ENCODE measurements around the gene LPCAT2. TPM values are rescaled to one million over a fixed set of nuclear protein-coding genes. Genes with fewer than 3 reads are reported as not detected.

Gene LPCAT2
- total and polyA plus RNA-seq, 2 donors (not counting 1 experiment from before 2014, with no cell fraction given), result 0.15 to 0.59 TPM

GRCh38 chr16:55574811-55575210 is 65.9 kb downstream of the LPCAT2 start:
- ChIA-PET CTCF (no interaction called here), POLR2A (no interaction called here)
- H3K27me3 Mint-ChIP-seq, result no peaks in the 10 kb centered on the region
- H3K4me1 Mint-ChIP-seq, result peaks cover 2% of the 10 kb centered on the region
- no peaks in the 10 kb centered on the region for H3K79me2 ChIP-seq (ENCODE audit: control insufficient read depth, insufficient read depth, low read length)
- DNase-seq, result no peak
- H3K9me3 Mint-ChIP-seq (ENCODE audit: insufficient read depth), result no peaks in the 10 kb centered on the region
- no peaks in the 10 kb centered on the region for H3K4me1 ChIP-seq (ENCODE audit: control insufficient read depth in 2 of 2, insufficient read depth in 2 of 2, low read length in 2 of 2)
- no peaks in the 10 kb centered on the region for H4K20me1 ChIP-seq (ENCODE audit: control insufficient read depth, insufficient read depth, low read length, poor library complexity, severe bottlenecking)
- no peak overlapping the region for H3K27ac Mint-ChIP-seq
- H3K27ac ChIP-seq (ENCODE audit: low read length in 2 of 2), result no peak overlapping the region
- H3K4me3 Mint-ChIP-seq, result no peak overlapping the region
- no peak for ATAC-seq (ENCODE audit: low read depth)
- H3K4me2 ChIP-seq (replicated peaks; ENCODE audit: low read depth, low read length, poor library complexity, severe bottlenecking), result no peak overlapping the region
- no peaks in the 10 kb centered on the region for H3K27me3 ChIP-seq (replicated peaks in 1 of 4; ENCODE audit: control extremely low read depth in 1 of 4, control insufficient read depth in 3 of 4, insufficient read depth in 4 of 4, low read length in 3 of 4)
- no peaks in the 10 kb centered on the region for H3K9me3 ChIP-seq (ENCODE audit: control extremely low read depth in 1 of 3, control insufficient read depth in 2 of 3, insufficient read depth in 1 of 3, low read length in 2 of 3)
- no peaks in the 10 kb centered on the region for H3K36me3 ChIP-seq (replicated peaks in 1 of 2; ENCODE audit: control extremely low read depth in 1 of 2, control insufficient read depth in 1 of 2, extremely low read depth in 1 of 2, insufficient read depth in 2 of 2, low read length in 1 of 2)
- intact Hi-C loops (cut with micrococcal nuclease), result no loop called here
- no peak overlapping the region for H3K9ac ChIP-seq (ENCODE audit: low read length)
- no peak overlapping the region for H2AFZ ChIP-seq (ENCODE audit: insufficient read depth, low read depth, low read length, poor library complexity, severe bottlenecking)
- no CpG with 5 or more reads among the region's 2 CpGs for WGBS (ENCODE audit: insufficient coverage)
- H3K4me3 ChIP-seq (ENCODE audit: control extremely low read depth in 1 of 5, extremely low read depth in 1 of 5, insufficient read depth in 1 of 5, low read depth in 2 of 5, low read length in 4 of 5), result no peak overlapping the region
- TF ChIP-seq CTCF (IDR thresholded peaks at IDR 0.05), result no peak
- TF ChIP-seq EZH2 (IDR thresholded peaks at IDR 0.05; ENCODE audit: borderline replicate concordance, insufficient read depth, low read depth, low read length, poor library complexity, severe bottlenecking), result no peak

GRCh38 chr16:55575496-55575895 is 66.6 kb downstream of the LPCAT2 start:
- no peak for TF ChIP-seq EZH2 (IDR thresholded peaks at IDR 0.05; ENCODE audit: borderline replicate concordance, insufficient read depth, low read depth, low read length, poor library complexity, severe bottlenecking)
- ChIA-PET CTCF (no interaction called here), POLR2A (no interaction called here)
- Mint-ChIP-seq H3K4me1 (peaks cover 2% of the 10 kb centered on the region), H3K27me3 (no peaks in the 10 kb centered on the region), H3K9me3 (ENCODE audit: insufficient read depth) (no peaks in the 10 kb centered on the region), H3K4me3 (no peak overlapping the region), H3K27ac (no peak overlapping the region)
- 43% methylated on average over 1 of the region's 1 CpG for WGBS (ENCODE audit: insufficient coverage)
- no peak overlapping the region for H3K4me3 ChIP-seq (ENCODE audit: control extremely low read depth in 1 of 5, extremely low read depth in 1 of 5, insufficient read depth in 1 of 5, low read depth in 2 of 5, low read length in 4 of 5)
- no peak overlapping the region for H3K4me2 ChIP-seq (replicated peaks; ENCODE audit: low read depth, low read length, poor library complexity, severe bottlenecking)
- no peak overlapping the region for H3K9ac ChIP-seq (ENCODE audit: low read length)
- intact Hi-C loops (cut with micrococcal nuclease), result no loop called here
- no peaks in the 10 kb centered on the region for H3K27me3 ChIP-seq (replicated peaks in 1 of 4; ENCODE audit: control extremely low read depth in 1 of 4, control insufficient read depth in 3 of 4, insufficient read depth in 4 of 4, low read length in 3 of 4)
- no peaks in the 10 kb centered on the region for H3K4me1 ChIP-seq (ENCODE audit: control insufficient read depth in 2 of 2, insufficient read depth in 2 of 2, low read length in 2 of 2)
- H2AFZ ChIP-seq (ENCODE audit: insufficient read depth, low read depth, low read length, poor library complexity, severe bottlenecking), result no peak overlapping the region
- H3K36me3 ChIP-seq (replicated peaks in 1 of 2; ENCODE audit: control extremely low read depth in 1 of 2, control insufficient read depth in 1 of 2, extremely low read depth in 1 of 2, insufficient read depth in 2 of 2, low read length in 1 of 2), result no peaks in the 10 kb centered on the region
- no peak for DNase-seq
- H3K27ac ChIP-seq (ENCODE audit: low read length in 2 of 2), result no peak overlapping the region
- no peak for ATAC-seq (ENCODE audit: low read depth)
- H3K9me3 ChIP-seq (ENCODE audit: control extremely low read depth in 1 of 3, control insufficient read depth in 2 of 3, insufficient read depth in 1 of 3, low read length in 2 of 3), result no peaks in the 10 kb centered on the region
- H3K79me2 ChIP-seq (ENCODE audit: control insufficient read depth, insufficient read depth, low read length), result no peaks in the 10 kb centered on the region
- H4K20me1 ChIP-seq (ENCODE audit: control insufficient read depth, insufficient read depth, low read length, poor library complexity, severe bottlenecking), result no peaks in the 10 kb centered on the region

Measured in B cell (primary cell).